Keratinocyte (primary cell): ENCODE measurements around the gene PTCHD4. TPM values are rescaled to one million over a fixed set of nuclear protein-coding genes. Genes with fewer than 3 reads are reported as not detected.

Experiments
- DNase-seq: peaks from one replicate; pipeline ENCODE4 v3.0.0-alpha.2; 2011; ENCODE audit warnings: low read depth, missing footprints, low spot score
- FAIRE-seq: peaks from 2 replicates; lab custom pipeline; 2011; peaks lifted over from hg19 to GRCh38; lab: Jason Lieb, UNC
- H2AFZ ChIP-seq: 2 replicates; pipeline ENCODE4 v1.6.0; 2012; ENCODE audit warnings: low read length, control low read depth, inconsistent platforms; ENCODE audit not compliant: control insufficient read depth
- H3K27ac ChIP-seq: 2 replicates; pipeline ENCODE4 v1.5.1; 2011; ENCODE audit warnings: low read length; ENCODE audit not compliant: control insufficient read depth, insufficient read depth
- H3K27me3 ChIP-seq: 3 replicates; pipeline ENCODE4 v1.6.0; 2011; ENCODE audit warnings: low read length; ENCODE audit not compliant: control insufficient read depth, insufficient read depth; ENCODE audit errors: extremely low read depth
- H3K36me3 ChIP-seq, 2 experiments: 2 replicates in 1 of 2; 3 replicates in 1 of 2; pipeline ENCODE4 v1.5.1; 2011; ENCODE audit warnings: low read length in 2 of 2, mild to moderate bottlenecking in 1 of 2; ENCODE audit not compliant: control insufficient read depth in 2 of 2, insufficient read depth in 2 of 2; ENCODE audit errors: extremely low read depth in 1 of 2
- H3K4me1 ChIP-seq: 3 replicates; pipeline ENCODE4 v1.5.1; 2011; ENCODE audit warnings: low read length; ENCODE audit not compliant: control insufficient read depth, insufficient read depth; ENCODE audit errors: extremely low read depth
- H3K4me2 ChIP-seq: 3 replicates; pipeline ENCODE4 v1.6.0; 2011; ENCODE audit warnings: low read depth, low read length; ENCODE audit not compliant: control insufficient read depth, insufficient read depth; ENCODE audit errors: extremely low read depth
- H3K4me3 ChIP-seq, 3 experiments: fragments of 200-600 bp in 1 of 3; sonication (generic) in 1 of 3; 2 replicates in 2 of 3; 3 replicates in 1 of 3; pipeline ENCODE4 v1.5.1; 2011 to 2016; ENCODE audit warnings: low read length in 3 of 3, mild to moderate bottlenecking in 3 of 3, control low read depth in 2 of 3, inconsistent platforms in 1 of 3, low read depth in 1 of 3, mixed read lengths in 1 of 3, mixed run types in 1 of 3, moderate library complexity in 1 of 3; ENCODE audit not compliant: control insufficient read depth in 2 of 3, insufficient read depth in 2 of 3; ENCODE audit errors: extremely low read depth in 1 of 3
- H3K79me2 ChIP-seq: 2 replicates; pipeline ENCODE4 v1.6.0; 2012; ENCODE audit warnings: low read length; ENCODE audit not compliant: control insufficient read depth, insufficient read depth
- H3K9ac ChIP-seq: 3 replicates; pipeline ENCODE4 v1.6.0; 2011; ENCODE audit warnings: low read length; ENCODE audit not compliant: control insufficient read depth, insufficient read depth; ENCODE audit errors: extremely low read depth
- H3K9me1 ChIP-seq: 3 replicates; pipeline ENCODE4 v1.6.0; 2011; ENCODE audit warnings: low read length; ENCODE audit not compliant: control insufficient read depth, insufficient read depth; ENCODE audit errors: extremely low read depth
- H3K9me3 ChIP-seq: 2 replicates; pipeline ENCODE4 v1.5.1; 2012; ENCODE audit warnings: low read depth, low read length; ENCODE audit not compliant: control insufficient read depth
- H4K20me1 ChIP-seq: 3 replicates; pipeline ENCODE4 v1.6.0; 2011; ENCODE audit warnings: low read length; ENCODE audit not compliant: control insufficient read depth, insufficient read depth; ENCODE audit errors: extremely low read depth
- EZH2 ChIP-seq: IDR thresholded peaks from one replicate; pipeline ENCODE4 v1.6.1; 2012; ENCODE audit warnings: inconsistent platforms, mild to moderate bottlenecking, low read length, moderate library complexity
- dilution Hi-C: fragments of 300-500 bp; cut with MboI; formaldehyde crosslinking; loops from one replicate; pipeline ENCODE4 v1.7.0; 2020; ENCODE audit warnings: low sequenced_read_pairs; ENCODE audit not compliant: extremely low pct_ligation_motif_present
- polyA plus RNA-seq, 5 experiments: library from polyadenylated mRNA; depleted of rRNA in 3 of 5; stranded (reverse) in 3 of 5; stranded (forward) in 1 of 5; unstranded in 1 of 5; fragments of >200 nt; gene quantifications; 1 replicate in 1 of 5; 2 replicates in 3 of 5; 3 replicates in 1 of 5; pipeline versions ENCODE4 v1.2.1 to v1.2.3, GENCODE V29; 2011 to 2012; ENCODE audit warnings: missing spikeins in 2 of 5, low read depth in 1 of 5, low replicate concordance in 1 of 5
- TF ChIP-seq, protein P1 (sequence below), 3 experiments: IDR thresholded peaks in 1 of 3; conservative IDR thresholded peaks in 1 of 3; optimal IDR thresholded peaks in 1 of 3; 2 replicates in 2 of 3; 3 replicates in 1 of 3; pipeline versions ENCODE3 to v1.5.1; 2011; ENCODE audit warnings: low read length in 3 of 3, mild to moderate bottlenecking in 3 of 3, moderate library complexity in 2 of 3, control low read depth in 1 of 3, inconsistent platforms in 1 of 3; ENCODE audit not compliant: insufficient read depth in 2 of 3; ENCODE audit errors: extremely low read depth in 1 of 3

The PTCHD4 gene
- polyA plus RNA-seq, 1 donor (not counting 4 experiments of a cell fraction or from before 2014, with no cell fraction given) = 0.41 TPM

DNA sequence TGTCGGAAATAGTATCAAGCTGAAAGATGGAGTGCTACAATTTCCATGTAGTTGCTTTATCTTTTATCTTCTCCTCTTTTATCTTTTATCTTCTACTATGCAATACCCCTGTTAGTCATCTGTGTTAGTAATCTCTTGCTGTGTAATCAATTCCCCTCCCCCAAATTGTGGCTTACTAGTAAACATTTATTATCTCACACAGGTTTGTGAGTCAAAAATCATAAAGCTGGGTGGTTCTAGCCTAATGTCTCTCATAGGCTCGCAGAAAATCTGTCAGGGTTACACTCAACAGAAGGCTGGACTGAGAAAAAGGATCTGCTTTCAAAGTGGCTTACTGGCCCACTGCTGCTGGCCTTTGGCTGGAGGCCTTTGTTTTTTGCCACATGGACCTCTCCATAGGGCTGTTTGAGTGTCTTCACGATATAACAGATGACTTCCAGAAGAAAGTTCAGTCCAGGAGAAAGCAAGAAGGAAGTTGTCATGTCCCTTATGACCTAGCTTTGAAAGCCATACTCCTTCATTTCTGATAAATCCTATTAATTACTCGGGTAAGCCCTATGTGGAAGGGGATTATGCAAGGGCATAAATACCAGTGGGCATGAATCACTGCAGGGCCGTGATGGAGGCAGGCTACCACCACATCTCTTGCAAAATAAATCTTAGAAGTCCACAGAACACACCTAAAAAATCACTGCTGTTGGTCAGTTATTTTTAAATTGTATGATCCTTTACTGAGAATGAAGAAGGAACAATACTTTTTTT, 24.5 kb upstream of the PTCHD4 start:
- peak; percentile 75 for FAIRE-seq
- no peaks in the 10 kb centered on the region for H3K27me3 ChIP-seq
- no peaks in the 10 kb centered on the region for H3K79me2 ChIP-seq
- no peaks in the 10 kb centered on the region for H4K20me1 ChIP-seq
- dilution Hi-C loops = no loop called here
- peak overlapping the region; percentile 22 for H3K9ac ChIP-seq
- H3K4me2 ChIP-seq = peak overlapping the region; percentile 25
- no peaks in the 10 kb centered on the region for H3K9me3 ChIP-seq
- peak; percentile 49 for DNase-seq
- no peaks in the 10 kb centered on the region for H3K36me3 ChIP-seq
- peaks cover 14% of the 10 kb centered on the region for H3K4me1 ChIP-seq
- H3K27ac ChIP-seq = peak overlapping the region; percentile 71
- peak overlapping the region in 1 of 3 experiments; percentile 11 for H3K4me3 ChIP-seq
- H3K9me1 ChIP-seq = no peaks in the 10 kb centered on the region
- H2AFZ ChIP-seq = no peak overlapping the region
- TF ChIP-seq, protein P1, sequence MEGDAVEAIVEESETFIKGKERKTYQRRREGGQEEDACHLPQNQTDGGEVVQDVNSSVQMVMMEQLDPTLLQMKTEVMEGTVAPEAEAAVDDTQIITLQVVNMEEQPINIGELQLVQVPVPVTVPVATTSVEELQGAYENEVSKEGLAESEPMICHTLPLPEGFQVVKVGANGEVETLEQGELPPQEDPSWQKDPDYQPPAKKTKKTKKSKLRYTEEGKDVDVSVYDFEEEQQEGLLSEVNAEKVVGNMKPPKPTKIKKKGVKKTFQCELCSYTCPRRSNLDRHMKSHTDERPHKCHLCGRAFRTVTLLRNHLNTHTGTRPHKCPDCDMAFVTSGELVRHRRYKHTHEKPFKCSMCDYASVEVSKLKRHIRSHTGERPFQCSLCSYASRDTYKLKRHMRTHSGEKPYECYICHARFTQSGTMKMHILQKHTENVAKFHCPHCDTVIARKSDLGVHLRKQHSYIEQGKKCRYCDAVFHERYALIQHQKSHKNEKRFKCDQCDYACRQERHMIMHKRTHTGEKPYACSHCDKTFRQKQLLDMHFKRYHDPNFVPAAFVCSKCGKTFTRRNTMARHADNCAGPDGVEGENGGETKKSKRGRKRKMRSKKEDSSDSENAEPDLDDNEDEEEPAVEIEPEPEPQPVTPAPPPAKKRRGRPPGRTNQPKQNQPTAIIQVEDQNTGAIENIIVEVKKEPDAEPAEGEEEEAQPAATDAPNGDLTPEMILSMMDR (optimal IDR thresholded peaks at IDR 0.05 in 1 of 3, IDR thresholded peaks at IDR 0.05 in 1 of 3, conservative IDR thresholded peaks at IDR 0.05 in 1 of 3; ENCODE audit: extremely low read depth in 1 of 3, insufficient read depth in 2 of 3, low read length in 3 of 3) = no peak
- TF ChIP-seq EZH2 = no peak

DNA sequence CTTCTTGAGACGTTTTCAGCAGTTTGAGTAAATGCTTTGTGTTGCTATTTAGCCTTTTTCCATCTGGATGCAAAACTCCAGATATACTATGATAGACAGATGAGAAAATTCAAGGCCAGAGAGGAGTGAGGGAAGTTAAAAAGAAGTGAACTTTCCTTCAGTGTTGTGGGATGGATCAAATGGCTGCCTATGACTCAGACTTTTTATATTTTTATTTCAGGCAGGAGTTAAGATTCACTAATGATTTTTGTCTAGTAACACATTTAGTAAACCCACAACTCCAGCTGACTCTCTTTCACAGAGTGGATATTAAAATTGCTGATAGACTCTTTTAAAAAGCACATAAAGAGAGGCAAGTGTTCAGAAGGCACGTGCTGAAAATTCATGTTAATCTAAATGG, 23.2 kb upstream of the PTCHD4 start:
- no peaks in the 10 kb centered on the region for H3K27me3 ChIP-seq
- DNase-seq (no peak), FAIRE-seq (peak; percentile 9)
- dilution Hi-C loops = no loop called here
- H2AFZ ChIP-seq = peak overlapping the region; percentile 27
- H3K4me2 ChIP-seq = no peak overlapping the region
- H4K20me1 ChIP-seq = no peaks in the 10 kb centered on the region
- H3K36me3 ChIP-seq = no peaks in the 10 kb centered on the region
- TF ChIP-seq EZH2 = no peak
- TF ChIP-seq, protein P1 (optimal IDR thresholded peaks at IDR 0.05 in 1 of 3, IDR thresholded peaks at IDR 0.05 in 1 of 3, conservative IDR thresholded peaks at IDR 0.05 in 1 of 3; ENCODE audit: extremely low read depth in 1 of 3, insufficient read depth in 2 of 3, low read length in 3 of 3) = no peak
- no peak overlapping the region for H3K4me3 ChIP-seq
- no peaks in the 10 kb centered on the region for H3K9me3 ChIP-seq
- H3K79me2 ChIP-seq = no peaks in the 10 kb centered on the region
- H3K9me1 ChIP-seq = no peaks in the 10 kb centered on the region
- H3K4me1 ChIP-seq = peaks cover 8% of the 10 kb centered on the region
- no peak overlapping the region for H3K27ac ChIP-seq
- no peak overlapping the region for H3K9ac ChIP-seq
